ENCODE data around the gene HLCS.

Gene HLCS

DNA sequence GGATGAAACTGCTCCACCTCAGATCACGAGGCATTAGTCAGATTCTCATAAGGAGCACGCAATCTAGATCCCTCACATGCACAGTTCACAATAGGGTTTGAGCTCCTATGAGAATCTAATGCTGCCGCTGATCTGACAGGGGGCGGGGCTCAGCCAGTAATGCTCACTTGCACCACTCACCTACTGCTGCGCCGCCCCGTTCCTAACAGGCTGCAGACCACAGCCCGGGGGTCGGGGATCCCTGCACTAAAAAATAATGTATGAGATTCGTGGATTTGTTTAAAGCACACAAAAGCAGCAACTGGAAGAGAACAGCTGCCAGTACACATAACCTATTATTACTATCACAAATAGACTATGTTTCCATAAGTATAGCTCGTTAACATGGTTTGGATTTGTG, 72.9 kb downstream of the HLCS start:
- peaks cover 5% of the 10 kb centered on the region; the same call in 1 of the 2 replicates for H3K4me1 ChIP-seq (ENCODE audit: control insufficient read depth, insufficient read depth, low read length)
- H3K4me3 ChIP-seq (ENCODE audit: low read depth, low read length), result no peak overlapping the region
- ChIA-PET CTCF (interaction anchor here (0.9 kb wide), 1 partner anchor 24 kb away, joined by 3 read pairs; no protein-coding TSS in a partner anchor), POLR2A (no interaction called here)
- H3K27ac ChIP-seq (ENCODE audit: extremely low read depth, low read depth, low read length), result no peak overlapping the region
- TF ChIP-seq ZNF549 (tag by site-specific recombination; IDR thresholded peaks at IDR 0.05) (peak; percentile 93), ZNF624 (tag by site-specific recombination; IDR thresholded peaks at IDR 0.05) (no peak), SP7 (tag by site-specific recombination; IDR thresholded peaks at IDR 0.05) (peak; percentile 38; the same call in 1 of the 2 replicates), ZNF510 (tag by site-specific recombination; IDR thresholded peaks at IDR 0.05; ENCODE audit: insufficient replicate concordance) (no peak)
- peaks cover 0 to 9% of the 10 kb centered on the region in 2 experiments; a peak in 1 of 3 replicates for H3K36me3 ChIP-seq (ENCODE audit: control insufficient read depth in 2 of 2, insufficient read depth in 1 of 2, low read length in 2 of 2)
- no peaks in the 10 kb centered on the region for H3K9me3 ChIP-seq (ENCODE audit: control insufficient read depth, insufficient read depth, low read depth, low read length)

DNA sequence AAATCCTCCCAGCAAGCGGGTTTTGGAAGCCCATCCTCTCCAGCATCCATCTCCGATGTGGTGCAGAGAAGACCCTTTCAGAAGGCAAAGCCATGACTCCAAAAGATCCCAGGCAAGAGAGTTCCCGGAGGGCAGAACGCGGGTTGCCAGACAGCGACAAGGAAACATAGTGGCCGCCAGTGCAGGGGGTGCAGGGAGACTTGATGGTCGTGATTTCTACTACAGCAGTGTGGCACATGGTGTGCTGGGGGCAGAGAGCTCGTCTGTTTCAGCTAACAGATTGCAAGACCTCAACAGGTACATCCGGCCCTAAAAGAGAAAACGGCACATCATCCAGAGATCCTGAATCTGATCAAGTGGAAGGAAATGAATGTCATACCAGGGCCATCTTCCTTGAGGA, 74.3 kb downstream of the HLCS start:
- H3K4me3 ChIP-seq (ENCODE audit: low read depth, low read length), result no peak overlapping the region
- CTCF ChIA-PET, result interaction anchor here (0.5 kb wide), 1 partner anchor 47 kb away, joined by 3 read pairs; no protein-coding TSS in a partner anchor
- peaks cover 9% of the 10 kb centered on the region; the same call in 1 of the 2 replicates for H3K4me1 ChIP-seq (ENCODE audit: control insufficient read depth, insufficient read depth, low read length)
- H3K36me3 ChIP-seq (ENCODE audit: control insufficient read depth in 2 of 2, insufficient read depth in 1 of 2, low read length in 2 of 2), result peaks cover 0 to 9% of the 10 kb centered on the region in 2 experiments; a peak in 1 of 3 replicates
- H3K9me3 ChIP-seq (ENCODE audit: control insufficient read depth, insufficient read depth, low read depth, low read length), result no peaks in the 10 kb centered on the region
- H3K27ac ChIP-seq (ENCODE audit: extremely low read depth, low read depth, low read length), result no peak overlapping the region; the same call in 1 of the 2 replicates
- TF ChIP-seq SCRT2 (tag by site-specific recombination; IDR thresholded peaks at IDR 0.05) (0 out of 2 replicates have a peak, but pooled peaks have one; percentile 21), ZNF610 (tag by site-specific recombination; IDR thresholded peaks at IDR 0.05; ENCODE audit: borderline replicate concordance) (no peak)
- POLR2A ChIA-PET, result no interaction called here

DNA sequence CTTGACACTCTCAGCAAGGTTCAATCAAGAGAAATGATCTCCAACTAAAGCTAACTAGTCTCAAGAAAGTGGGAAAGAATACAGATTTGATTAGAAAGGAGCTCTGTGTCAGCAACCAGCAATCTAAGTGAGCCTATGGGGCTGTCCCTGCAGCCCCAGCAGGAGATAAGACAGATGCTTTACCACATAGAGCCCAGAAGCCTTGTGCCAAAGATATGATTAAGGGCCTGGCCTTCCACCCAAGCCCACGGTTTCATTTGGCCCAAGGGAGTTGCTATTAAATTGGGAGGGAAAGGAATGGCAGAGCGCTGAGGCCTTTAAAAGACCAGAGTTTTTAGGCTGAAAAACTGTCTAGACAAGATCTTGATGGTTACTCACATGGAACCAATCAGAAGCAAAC, 74.8 kb downstream of the HLCS start:
- TF ChIP-seq ZBTB8A (tag by site-specific recombination; IDR thresholded peaks at IDR 0.05), result 0 out of 2 replicates have a peak, but pooled peaks have one; percentile 26
- TF ChIP-seq ZNF423 (tag by site-specific recombination; IDR thresholded peaks at IDR 0.05), result peak; percentile 46; the same call in 1 of the 2 replicates
- TF ChIP-seq, protein P1, sequence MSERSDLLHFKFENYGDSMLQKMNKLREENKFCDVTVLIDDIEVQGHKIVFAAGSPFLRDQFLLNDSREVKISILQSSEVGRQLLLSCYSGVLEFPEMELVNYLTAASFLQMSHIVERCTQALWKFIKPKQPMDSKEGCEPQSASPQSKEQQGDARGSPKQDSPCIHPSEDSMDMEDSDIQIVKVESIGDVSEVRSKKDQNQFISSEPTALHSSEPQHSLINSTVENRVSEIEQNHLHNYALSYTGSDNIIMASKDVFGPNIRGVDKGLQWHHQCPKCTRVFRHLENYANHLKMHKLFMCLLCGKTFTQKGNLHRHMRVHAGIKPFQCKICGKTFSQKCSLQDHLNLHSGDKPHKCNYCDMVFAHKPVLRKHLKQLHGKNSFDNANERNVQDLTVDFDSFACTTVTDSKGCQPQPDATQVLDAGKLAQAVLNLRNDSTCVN (tag by site-specific recombination; optimal IDR thresholded peaks at IDR 0.05), result no peak
- TF ChIP-seq SP7 (tag by site-specific recombination; IDR thresholded peaks at IDR 0.05), result 0 out of 2 replicates have a peak, but pooled peaks have one; percentile 33
- 0 out of 2 replicates have a peak, but pooled peaks have one; percentile 38 for TF ChIP-seq ZIC2 (tag by site-specific recombination; IDR thresholded peaks at IDR 0.05)
- TF ChIP-seq KLF10 (tag by site-specific recombination; IDR thresholded peaks at IDR 0.05), result 0 out of 2 replicates have a peak, but pooled peaks have one; percentile 21
- H3K9me3 ChIP-seq (ENCODE audit: control insufficient read depth, insufficient read depth, low read depth, low read length), result no peaks in the 10 kb centered on the region
- POLR2A ChIA-PET, result no interaction called here
- no peak overlapping the region; the same call in 1 of the 2 replicates for H3K27ac ChIP-seq (ENCODE audit: extremely low read depth, low read depth, low read length)
- CTCF ChIA-PET, result interaction anchor here (0.5 kb wide), 1 partner anchor 48 kb away, joined by 3 read pairs; no protein-coding TSS in a partner anchor
- no peak overlapping the region for H3K4me3 ChIP-seq (ENCODE audit: low read depth, low read length)
- H3K4me1 ChIP-seq (ENCODE audit: control insufficient read depth, insufficient read depth, low read length), result peaks cover 9% of the 10 kb centered on the region; the same call in 1 of the 2 replicates
- H3K36me3 ChIP-seq (ENCODE audit: control insufficient read depth in 2 of 2, insufficient read depth in 1 of 2, low read length in 2 of 2), result peaks cover 0 to 7% of the 10 kb centered on the region in 2 experiments; a peak in 2 of 3 replicates

DNA sequence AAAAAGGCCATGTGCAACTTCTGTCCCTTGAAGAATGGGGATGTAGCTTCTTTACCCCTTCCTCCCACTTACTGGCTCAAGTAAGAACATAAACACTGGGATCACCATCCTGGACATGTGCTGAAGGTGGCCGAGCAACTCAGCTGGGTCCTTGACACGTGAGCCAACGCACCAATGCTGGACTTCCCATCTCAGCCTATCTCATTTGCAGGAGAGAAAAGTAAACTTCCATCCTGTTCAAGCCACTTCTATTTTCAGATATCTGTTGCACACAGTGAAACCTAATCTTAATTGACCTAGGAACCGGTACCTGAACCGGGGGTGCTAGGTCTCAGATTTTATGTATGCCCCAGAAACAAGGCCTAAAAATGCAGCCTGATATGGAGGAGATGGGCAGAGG, 75.3 kb downstream of the HLCS start:
- Histone ChIP-seq H3K4me1 (ENCODE audit: control insufficient read depth, insufficient read depth, low read length) (peaks cover 9% of the 10 kb centered on the region; the same call in 1 of the 2 replicates), H3K9me3 (ENCODE audit: control insufficient read depth, insufficient read depth, low read depth, low read length) (no peaks in the 10 kb centered on the region), H3K4me3 (ENCODE audit: low read depth, low read length) (no peak overlapping the region), H3K27ac (ENCODE audit: extremely low read depth, low read depth, low read length) (no peak overlapping the region), H3K36me3 (ENCODE audit: control insufficient read depth in 2 of 2, insufficient read depth in 1 of 2, low read length in 2 of 2) (peaks cover under 1 to 1% of the 10 kb centered on the region in 2 experiments; a peak in 2 of 3 replicates)
- ChIA-PET POLR2A (no interaction called here), CTCF (interaction anchor here (0.6 kb wide), 1 partner anchor 532 kb away, joined by 5 read pairs; no protein-coding TSS in a partner anchor)
- TF ChIP-seq SCRT1 (tag by site-specific recombination; IDR thresholded peaks at IDR 0.05; ENCODE audit: borderline replicate concordance) (no peak), ZNF394 (tag by site-specific recombination; IDR thresholded peaks at IDR 0.05; ENCODE audit: borderline replicate concordance) (no peak), ZFP37 (tag by site-specific recombination; IDR thresholded peaks at IDR 0.05) (no peak), ZXDB (tag by site-specific recombination; IDR thresholded peaks at IDR 0.05) (no peak), ZNF138 (tag by site-specific recombination; IDR thresholded peaks at IDR 0.05; ENCODE audit: borderline replicate concordance) (no peak), BCL11A (tag by site-specific recombination; IDR thresholded peaks at IDR 0.05; ENCODE audit: low read depth) (no peak), ZNF16 (tag by site-specific recombination; IDR thresholded peaks at IDR 0.05; ENCODE audit: low read depth) (no peak), ZNF24 (tag by site-specific recombination; IDR thresholded peaks at IDR 0.05) (no peak)
- TF ChIP-seq, protein P2, sequence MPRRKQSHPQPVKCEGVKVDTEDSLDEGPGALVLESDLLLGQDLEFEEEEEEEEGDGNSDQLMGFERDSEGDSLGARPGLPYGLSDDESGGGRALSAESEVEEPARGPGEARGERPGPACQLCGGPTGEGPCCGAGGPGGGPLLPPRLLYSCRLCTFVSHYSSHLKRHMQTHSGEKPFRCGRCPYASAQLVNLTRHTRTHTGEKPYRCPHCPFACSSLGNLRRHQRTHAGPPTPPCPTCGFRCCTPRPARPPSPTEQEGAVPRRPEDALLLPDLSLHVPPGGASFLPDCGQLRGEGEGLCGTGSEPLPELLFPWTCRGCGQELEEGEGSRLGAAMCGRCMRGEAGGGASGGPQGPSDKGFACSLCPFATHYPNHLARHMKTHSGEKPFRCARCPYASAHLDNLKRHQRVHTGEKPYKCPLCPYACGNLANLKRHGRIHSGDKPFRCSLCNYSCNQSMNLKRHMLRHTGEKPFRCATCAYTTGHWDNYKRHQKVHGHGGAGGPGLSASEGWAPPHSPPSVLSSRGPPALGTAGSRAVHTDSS (tag by site-specific recombination; IDR thresholded peaks at IDR 0.05), result no peak
- TF ChIP-seq, protein P3, sequence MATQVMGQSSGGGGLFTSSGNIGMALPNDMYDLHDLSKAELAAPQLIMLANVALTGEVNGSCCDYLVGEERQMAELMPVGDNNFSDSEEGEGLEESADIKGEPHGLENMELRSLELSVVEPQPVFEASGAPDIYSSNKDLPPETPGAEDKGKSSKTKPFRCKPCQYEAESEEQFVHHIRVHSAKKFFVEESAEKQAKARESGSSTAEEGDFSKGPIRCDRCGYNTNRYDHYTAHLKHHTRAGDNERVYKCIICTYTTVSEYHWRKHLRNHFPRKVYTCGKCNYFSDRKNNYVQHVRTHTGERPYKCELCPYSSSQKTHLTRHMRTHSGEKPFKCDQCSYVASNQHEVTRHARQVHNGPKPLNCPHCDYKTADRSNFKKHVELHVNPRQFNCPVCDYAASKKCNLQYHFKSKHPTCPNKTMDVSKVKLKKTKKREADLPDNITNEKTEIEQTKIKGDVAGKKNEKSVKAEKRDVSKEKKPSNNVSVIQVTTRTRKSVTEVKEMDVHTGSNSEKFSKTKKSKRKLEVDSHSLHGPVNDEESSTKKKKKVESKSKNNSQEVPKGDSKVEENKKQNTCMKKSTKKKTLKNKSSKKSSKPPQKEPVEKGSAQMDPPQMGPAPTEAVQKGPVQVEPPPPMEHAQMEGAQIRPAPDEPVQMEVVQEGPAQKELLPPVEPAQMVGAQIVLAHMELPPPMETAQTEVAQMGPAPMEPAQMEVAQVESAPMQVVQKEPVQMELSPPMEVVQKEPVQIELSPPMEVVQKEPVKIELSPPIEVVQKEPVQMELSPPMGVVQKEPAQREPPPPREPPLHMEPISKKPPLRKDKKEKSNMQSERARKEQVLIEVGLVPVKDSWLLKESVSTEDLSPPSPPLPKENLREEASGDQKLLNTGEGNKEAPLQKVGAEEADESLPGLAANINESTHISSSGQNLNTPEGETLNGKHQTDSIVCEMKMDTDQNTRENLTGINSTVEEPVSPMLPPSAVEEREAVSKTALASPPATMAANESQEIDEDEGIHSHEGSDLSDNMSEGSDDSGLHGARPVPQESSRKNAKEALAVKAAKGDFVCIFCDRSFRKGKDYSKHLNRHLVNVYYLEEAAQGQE (tag by site-specific recombination; IDR thresholded peaks at IDR 0.05), result no peak
